CD8-positive, alpha-beta memory T cell (primary cell): ENCODE measurements around the gene C3orf22. TPM values are rescaled to one million over a fixed set of nuclear protein-coding genes. Genes with fewer than 3 reads are reported as not detected.

Source experiments
- CTCF ChIA-PET: fragments of 350-600 bp; sonication (Branson Sonifier 250); formaldehyde crosslinking; loops from one replicate; lab custom pipeline; 2021; ENCODE audit warnings: antibody characterized with exemption; lab: Charles Lee
- POLR2A ChIA-PET: fragments of 350-600 bp; sonication (Branson Sonifier 250); formaldehyde crosslinking; loops from one replicate; lab custom pipeline; 2021; ENCODE audit warnings: antibody characterized with exemption; lab: Charles Lee
- DNase-seq, 5 donors: peaks; one replicate each; pipeline versions ENCODE4 v3.0.0 to v3.0.0-alpha.2; 2020 to 2022; ENCODE audit warnings: mixed read lengths in 1 of 5
- H3K27ac ChIP-seq: one replicate; pipeline ENCODE4 v1.7.0; 2013; ENCODE audit warnings: low read depth, mild to moderate bottlenecking, low read length, moderate library complexity
- H3K27me3 ChIP-seq: 2 replicates; pipeline ENCODE4 v1.7.0; 2013; ENCODE audit warnings: low read length, mild to moderate bottlenecking; ENCODE audit not compliant: insufficient read depth, poor library complexity, severe bottlenecking
- H3K36me3 ChIP-seq: 2 replicates; pipeline ENCODE4 v1.7.0; 2013; ENCODE audit warnings: mild to moderate bottlenecking, low read length, moderate library complexity; ENCODE audit not compliant: insufficient read depth
- H3K4me1 ChIP-seq: 2 replicates; pipeline ENCODE4 v1.7.0; 2013; ENCODE audit warnings: mild to moderate bottlenecking, low read length, moderate library complexity; ENCODE audit not compliant: insufficient read depth
- H3K4me3 ChIP-seq: 2 replicates; pipeline ENCODE4 v1.7.0; 2013; ENCODE audit warnings: mild to moderate bottlenecking, low read length
- H3K9me3 ChIP-seq: 2 replicates; pipeline ENCODE4 v1.7.0; 2013; ENCODE audit warnings: mild to moderate bottlenecking, low read length
- H3K27ac Mint-ChIP-seq, 8 donors: one replicate each; pipeline ENCODE4 v1.8.0; 2020 to 2021; ENCODE audit warnings: mixed read lengths in 8 of 8, mild to moderate bottlenecking in 6 of 8, inconsistent platforms in 3 of 8, moderate library complexity in 3 of 8
- H3K27me3 Mint-ChIP-seq, 2 donors: one replicate each; pipeline ENCODE4 v1.8.0; 2020 to 2021; ENCODE audit warnings: mixed read lengths in 2 of 2, mild to moderate bottlenecking in 1 of 2, moderate library complexity in 1 of 2
- H3K36me3 Mint-ChIP-seq, 3 donors: one replicate each; pipeline ENCODE4 v1.8.0; 2020 to 2021; ENCODE audit warnings: mixed read lengths in 3 of 3, inconsistent platforms in 1 of 3, mild to moderate bottlenecking in 1 of 3
- H3K4me1 Mint-ChIP-seq, 3 donors: one replicate each; pipeline ENCODE4 v1.8.0; 2020 to 2021; ENCODE audit warnings: mixed read lengths in 3 of 3, inconsistent platforms in 1 of 3, mild to moderate bottlenecking in 1 of 3
- H3K4me3 Mint-ChIP-seq, 7 donors: one replicate each; pipeline ENCODE4 v1.8.0; 2020 to 2021; ENCODE audit warnings: mixed read lengths in 7 of 7, mild to moderate bottlenecking in 6 of 7, moderate library complexity in 4 of 7, inconsistent platforms in 2 of 7
- H3K9me3 Mint-ChIP-seq, 5 donors: one replicate each; pipeline ENCODE4 v1.8.0; 2020 to 2022; ENCODE audit warnings: mixed read lengths in 5 of 5, mild to moderate bottlenecking in 3 of 5, moderate library complexity in 2 of 5, inconsistent platforms in 1 of 5
- polyA plus RNA-seq: library from polyadenylated mRNA; unstranded; fragments of 300-500 nt; fragmentation: Illumina TruSeq; gene quantifications from one replicate; pipeline ENCODE4 v1.2.3, GENCODE V29; 2021
- total RNA-seq, 2 experiments: library from RNA; stranded (reverse); gene quantifications; one replicate each; pipeline ENCODE4 v1.2.3, GENCODE V29; 2021

C3orf22 gene
- total and polyA plus RNA-seq, 3 experiments from 2014 or later: not detected

- Mint-ChIP-seq H3K4me3 (no peak overlapping the region), H3K27ac (no peak overlapping the region), H3K4me1 (no peaks in the 10 kb centered on the region), H3K9me3 (no peaks in the 10 kb centered on the region), H3K27me3 (peaks cover 3 to 16% of the 10 kb centered on the region in 2 donors), H3K36me3 (no peaks in the 10 kb centered on the region)
- Histone ChIP-seq H3K4me1 (no peaks in the 10 kb centered on the region), H3K4me3 (no peak overlapping the region), H3K36me3 (no peaks in the 10 kb centered on the region), H3K27me3 (no peaks in the 10 kb centered on the region), H3K27ac (no peak overlapping the region), H3K9me3 (no peaks in the 10 kb centered on the region)
- ChIA-PET POLR2A (no interaction called here), CTCF (interaction anchor here (0.9 kb wide), 1 partner anchor 14 kb away, joined by 3 read pairs; no protein-coding TSS in a partner anchor)
- peak in 1 of 5 donors; percentile 24 for DNase-seq
These were observed 50.8 kb downstream of the C3orf22 start for GRCh38 chr3:126507886-126508285.

DNA sequence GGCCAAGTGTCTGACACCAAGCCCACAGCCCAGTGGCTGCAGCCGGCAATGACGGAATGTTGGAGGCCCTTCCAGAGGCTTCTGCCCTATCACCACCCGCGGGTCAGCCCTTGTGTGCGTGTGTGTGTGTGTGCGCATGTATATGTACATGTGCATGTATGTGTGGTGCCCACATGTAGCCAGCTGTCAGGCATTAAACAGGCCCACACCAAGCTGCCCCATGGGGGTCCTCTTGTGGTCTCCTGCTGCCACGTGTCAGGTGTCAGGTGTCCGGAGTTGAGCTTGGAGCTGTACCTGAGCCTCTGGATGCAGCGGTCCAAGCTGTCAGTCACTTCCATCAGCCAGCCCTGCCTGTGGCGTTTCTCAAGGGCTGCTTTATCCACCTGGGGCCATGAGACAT lies 55.0 kb downstream of the C3orf22 start:
- Mint-ChIP-seq H3K36me3 (no peaks in the 10 kb centered on the region), H3K27me3 (peaks cover 3 to 16% of the 10 kb centered on the region in 2 donors), H3K4me3 (no peak overlapping the region), H3K27ac (no peak overlapping the region), H3K9me3 (no peaks in the 10 kb centered on the region), H3K4me1 (peaks cover 0 to 1% (median 0%) of the 10 kb centered on the region in 3 donors)
- Histone ChIP-seq H3K27ac (no peak overlapping the region), H3K27me3 (no peaks in the 10 kb centered on the region), H3K4me3 (no peak overlapping the region), H3K4me1 (no peaks in the 10 kb centered on the region), H3K9me3 (no peaks in the 10 kb centered on the region), H3K36me3 (no peaks in the 10 kb centered on the region)
- DNase-seq: no peak
- ChIA-PET POLR2A (no interaction called here), CTCF (no interaction called here)

- CTCF ChIA-PET: no interaction called here
These were observed 56.1 kb downstream of the C3orf22 start for GRCh38 chr3:126502656-126503055.

GRCh38 chr3:126501736-126502135 lies 57.0 kb downstream of the C3orf22 start:
- H3K4me3 Mint-ChIP-seq: no peak overlapping the region
- CTCF ChIA-PET: no interaction called here
- Histone ChIP-seq H3K4me3 (no peak overlapping the region), H3K27me3 (no peaks in the 10 kb centered on the region), H3K27ac (no peak overlapping the region), H3K4me1 (no peaks in the 10 kb centered on the region), H3K36me3 (no peaks in the 10 kb centered on the region), H3K9me3 (no peaks in the 10 kb centered on the region)
- H3K36me3 Mint-ChIP-seq: no peaks in the 10 kb centered on the region
- POLR2A ChIA-PET: no interaction called here
- H3K27ac Mint-ChIP-seq: peak overlapping the region in 1 of 8 donors; percentile 7
- H3K4me1 Mint-ChIP-seq: peaks cover 0 to 1% (median 0%) of the 10 kb centered on the region in 3 donors
- no peak for DNase-seq
- no peaks in the 10 kb centered on the region for H3K9me3 Mint-ChIP-seq
- peaks cover 3 to 16% of the 10 kb centered on the region in 2 donors for H3K27me3 Mint-ChIP-seq

More at GRCh38 chr3:126502656-126503055, 56.1 kb downstream of the C3orf22 start:
- Mint-ChIP-seq H3K4me3 (no peak overlapping the region), H3K27ac (no peak overlapping the region), H3K4me1 (peaks cover 0 to 1% (median 0%) of the 10 kb centered on the region in 3 donors), H3K36me3 (no peaks in the 10 kb centered on the region), H3K27me3 (peaks cover 3 to 16% of the 10 kb centered on the region in 2 donors), H3K9me3 (no peaks in the 10 kb centered on the region)
- H3K27ac ChIP-seq: no peak overlapping the region
- no peaks in the 10 kb centered on the region for H3K4me1 ChIP-seq
- no peak for DNase-seq
- POLR2A ChIA-PET: no interaction called here
- no peak overlapping the region for H3K4me3 ChIP-seq
- no peaks in the 10 kb centered on the region for H3K36me3 ChIP-seq
- H3K27me3 ChIP-seq: no peaks in the 10 kb centered on the region
- no peaks in the 10 kb centered on the region for H3K9me3 ChIP-seq

- ChIA-PET CTCF (no interaction called here), POLR2A (no interaction called here)
- H3K27ac ChIP-seq: no peak overlapping the region
- no peaks in the 10 kb centered on the region for H3K36me3 ChIP-seq
- Mint-ChIP-seq H3K36me3 (no peaks in the 10 kb centered on the region), H3K27me3 (peaks cover 3 to 13% of the 10 kb centered on the region in 2 donors), H3K4me1 (peaks cover 0 to 1% (median 0%) of the 10 kb centered on the region in 3 donors), H3K27ac (peak overlapping the region in 1 of 8 donors; percentile 47), H3K4me3 (no peak overlapping the region), H3K9me3 (no peaks in the 10 kb centered on the region)
- no peak for DNase-seq
- no peaks in the 10 kb centered on the region for H3K4me1 ChIP-seq
- no peaks in the 10 kb centered on the region for H3K27me3 ChIP-seq
- no peak overlapping the region for H3K4me3 ChIP-seq
- H3K9me3 ChIP-seq: no peaks in the 10 kb centered on the region
These were observed 57.7 kb downstream of the C3orf22 start for GRCh38 chr3:126501054-126501453.

GRCh38 chr3:126500016-126500415 lies 58.7 kb downstream of the C3orf22 start:
- peaks cover 3 to 6% of the 10 kb centered on the region in 2 donors for H3K27me3 Mint-ChIP-seq
- H3K27me3 ChIP-seq: no peaks in the 10 kb centered on the region
- H3K27ac ChIP-seq: no peak overlapping the region
- no peak overlapping the region for H3K4me3 Mint-ChIP-seq
- no peaks in the 10 kb centered on the region for H3K4me1 ChIP-seq
- H3K9me3 ChIP-seq: no peaks in the 10 kb centered on the region
- H3K9me3 Mint-ChIP-seq: no peaks in the 10 kb centered on the region
- ChIA-PET CTCF (no interaction called here), POLR2A (no interaction called here)
- peaks cover 0 to 1% (median 0%) of the 10 kb centered on the region in 3 donors for H3K4me1 Mint-ChIP-seq
- no peak overlapping the region for H3K4me3 ChIP-seq
- H3K36me3 Mint-ChIP-seq: no peaks in the 10 kb centered on the region
- H3K27ac Mint-ChIP-seq: no peak overlapping the region
- H3K36me3 ChIP-seq: no peaks in the 10 kb centered on the region
- DNase-seq: peak in 1 of 5 donors; percentile 33

Other genes with a start within 250 kb of the C3orf22 start
- under 1 TPM; 0.11 to 0.18 TPM for gene KLF15, start 201.5 kb downstream of the C3orf22 start, total RNA-seq
- not detected for gene KLF15, start 201.5 kb downstream of the C3orf22 start, polyA plus RNA-seq
- not detected for gene CFAP100, start 164.0 kb downstream of the C3orf22 start, total RNA-seq
- gene CFAP100, start 164.0 kb downstream of the C3orf22 start, polyA plus RNA-seq: not detected
- 10 to 100 TPM; 24.2 to 25.0 TPM for gene ZXDC, start 83.0 kb downstream of the C3orf22 start, total RNA-seq
- 24.6 TPM for gene ZXDC, start 83.0 kb downstream of the C3orf22 start, polyA plus RNA-seq
- gene UROC1, start 41.2 kb downstream of the C3orf22 start, total RNA-seq: not detected
- not detected for gene UROC1, start 41.2 kb downstream of the C3orf22 start, polyA plus RNA-seq
- under 1 TPM; 0.24 to 0.31 TPM for gene CHST13, start 34.8 kb downstream of the C3orf22 start, total RNA-seq
- gene CHST13, start 34.8 kb downstream of the C3orf22 start, polyA plus RNA-seq: not detected
- gene TXNRD3, start 96.2 kb upstream of the C3orf22 start, total RNA-seq: 1 to 10 TPM; 1.3 TPM
- gene TXNRD3, start 96.2 kb upstream of the C3orf22 start, polyA plus RNA-seq: 1.3 TPM
- gene CHCHD6, start 145.3 kb upstream of the C3orf22 start, total RNA-seq: 10 to 100 TPM; 15.0 to 16.7 TPM
- 12.0 TPM for gene CHCHD6, start 145.3 kb upstream of the C3orf22 start, polyA plus RNA-seq